ENCODE measurements around the gene DYSF.

DYSF gene

DNA sequence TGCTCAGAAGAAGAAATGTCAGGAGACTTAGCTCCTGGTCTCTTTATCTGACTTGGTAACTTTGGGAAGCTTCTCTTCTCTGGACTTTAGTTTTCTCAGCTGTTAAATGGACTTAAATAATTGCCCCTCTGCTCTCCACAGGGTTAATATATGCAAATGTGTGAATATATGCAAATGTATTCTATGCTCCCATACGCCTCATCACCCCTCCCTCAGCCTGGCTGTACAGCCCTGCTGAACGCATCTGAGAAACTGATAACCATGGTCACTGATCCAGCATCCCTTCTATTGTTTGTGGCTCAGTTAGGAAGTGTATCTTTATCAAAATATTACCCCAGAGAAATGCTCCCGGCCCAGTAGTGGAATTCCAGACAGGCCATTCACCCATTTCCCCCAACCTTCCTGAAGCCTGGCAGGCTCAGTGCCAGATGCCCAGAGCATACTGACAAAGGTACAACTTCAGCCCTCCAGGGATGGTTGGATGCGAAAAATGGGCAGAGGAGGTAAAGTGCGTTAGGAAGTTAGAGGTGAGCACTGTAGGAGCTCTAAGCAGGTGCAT, 103.4 kb downstream of the DYSF start:
- TF ChIP-seq FOXP2 (optimal IDR thresholded peaks at IDR 0.05; ENCODE audit: borderline replicate concordance, extremely low read depth, extremely low read length, insufficient read depth) = no peak
- TF ChIP-seq POLR2AphosphoS5 (IDR thresholded peaks at IDR 0.05; ENCODE audit: low read depth, low read length) = no peak
- TF ChIP-seq SIN3A (IDR thresholded peaks at IDR 0.05; ENCODE audit: borderline replicate concordance, insufficient read depth, low read length) = no peak
- TF ChIP-seq, protein P1, sequence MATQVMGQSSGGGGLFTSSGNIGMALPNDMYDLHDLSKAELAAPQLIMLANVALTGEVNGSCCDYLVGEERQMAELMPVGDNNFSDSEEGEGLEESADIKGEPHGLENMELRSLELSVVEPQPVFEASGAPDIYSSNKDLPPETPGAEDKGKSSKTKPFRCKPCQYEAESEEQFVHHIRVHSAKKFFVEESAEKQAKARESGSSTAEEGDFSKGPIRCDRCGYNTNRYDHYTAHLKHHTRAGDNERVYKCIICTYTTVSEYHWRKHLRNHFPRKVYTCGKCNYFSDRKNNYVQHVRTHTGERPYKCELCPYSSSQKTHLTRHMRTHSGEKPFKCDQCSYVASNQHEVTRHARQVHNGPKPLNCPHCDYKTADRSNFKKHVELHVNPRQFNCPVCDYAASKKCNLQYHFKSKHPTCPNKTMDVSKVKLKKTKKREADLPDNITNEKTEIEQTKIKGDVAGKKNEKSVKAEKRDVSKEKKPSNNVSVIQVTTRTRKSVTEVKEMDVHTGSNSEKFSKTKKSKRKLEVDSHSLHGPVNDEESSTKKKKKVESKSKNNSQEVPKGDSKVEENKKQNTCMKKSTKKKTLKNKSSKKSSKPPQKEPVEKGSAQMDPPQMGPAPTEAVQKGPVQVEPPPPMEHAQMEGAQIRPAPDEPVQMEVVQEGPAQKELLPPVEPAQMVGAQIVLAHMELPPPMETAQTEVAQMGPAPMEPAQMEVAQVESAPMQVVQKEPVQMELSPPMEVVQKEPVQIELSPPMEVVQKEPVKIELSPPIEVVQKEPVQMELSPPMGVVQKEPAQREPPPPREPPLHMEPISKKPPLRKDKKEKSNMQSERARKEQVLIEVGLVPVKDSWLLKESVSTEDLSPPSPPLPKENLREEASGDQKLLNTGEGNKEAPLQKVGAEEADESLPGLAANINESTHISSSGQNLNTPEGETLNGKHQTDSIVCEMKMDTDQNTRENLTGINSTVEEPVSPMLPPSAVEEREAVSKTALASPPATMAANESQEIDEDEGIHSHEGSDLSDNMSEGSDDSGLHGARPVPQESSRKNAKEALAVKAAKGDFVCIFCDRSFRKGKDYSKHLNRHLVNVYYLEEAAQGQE (IDR thresholded peaks at IDR 0.05; ENCODE audit: insufficient read depth in 1 of 2, low read depth in 2 of 2, low read length in 2 of 2) = no peak
- no peak for TF ChIP-seq TAF1 (IDR thresholded peaks at IDR 0.05; ENCODE audit: borderline replicate concordance, insufficient read depth, low read length)

DNA sequence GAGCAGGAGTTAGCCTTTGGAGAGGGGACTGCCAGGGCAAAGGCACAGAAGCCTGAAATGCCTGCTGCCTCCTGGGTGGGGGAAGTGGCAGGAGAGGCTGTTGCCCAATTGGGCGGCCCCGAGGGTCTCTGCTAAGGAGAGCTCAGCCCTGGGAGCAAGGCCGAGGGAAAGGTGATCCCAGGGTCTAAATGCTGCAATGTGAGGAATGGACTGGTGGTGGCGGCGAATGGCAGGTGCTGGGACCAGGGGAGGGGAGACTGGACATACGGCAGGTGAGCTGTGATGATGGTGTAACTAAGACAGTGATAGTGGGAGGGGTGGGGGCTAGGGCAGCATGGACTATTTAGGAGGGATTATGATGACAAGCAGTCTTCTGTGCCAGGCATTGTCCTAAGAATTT, 104.0 kb downstream of the DYSF start:
- TF ChIP-seq TAF1 (IDR thresholded peaks at IDR 0.05; ENCODE audit: borderline replicate concordance, insufficient read depth, low read length) (no peak), SIN3A (IDR thresholded peaks at IDR 0.05; ENCODE audit: borderline replicate concordance, insufficient read depth, low read length) (no peak), FOXP2 (optimal IDR thresholded peaks at IDR 0.05; ENCODE audit: borderline replicate concordance, extremely low read depth, extremely low read length, insufficient read depth) (no peak), POLR2AphosphoS5 (IDR thresholded peaks at IDR 0.05; ENCODE audit: low read depth, low read length) (no peak)
- TF ChIP-seq, protein P1 (IDR thresholded peaks at IDR 0.05; ENCODE audit: insufficient read depth in 1 of 2, low read depth in 2 of 2, low read length in 2 of 2) = no peak

DNA sequence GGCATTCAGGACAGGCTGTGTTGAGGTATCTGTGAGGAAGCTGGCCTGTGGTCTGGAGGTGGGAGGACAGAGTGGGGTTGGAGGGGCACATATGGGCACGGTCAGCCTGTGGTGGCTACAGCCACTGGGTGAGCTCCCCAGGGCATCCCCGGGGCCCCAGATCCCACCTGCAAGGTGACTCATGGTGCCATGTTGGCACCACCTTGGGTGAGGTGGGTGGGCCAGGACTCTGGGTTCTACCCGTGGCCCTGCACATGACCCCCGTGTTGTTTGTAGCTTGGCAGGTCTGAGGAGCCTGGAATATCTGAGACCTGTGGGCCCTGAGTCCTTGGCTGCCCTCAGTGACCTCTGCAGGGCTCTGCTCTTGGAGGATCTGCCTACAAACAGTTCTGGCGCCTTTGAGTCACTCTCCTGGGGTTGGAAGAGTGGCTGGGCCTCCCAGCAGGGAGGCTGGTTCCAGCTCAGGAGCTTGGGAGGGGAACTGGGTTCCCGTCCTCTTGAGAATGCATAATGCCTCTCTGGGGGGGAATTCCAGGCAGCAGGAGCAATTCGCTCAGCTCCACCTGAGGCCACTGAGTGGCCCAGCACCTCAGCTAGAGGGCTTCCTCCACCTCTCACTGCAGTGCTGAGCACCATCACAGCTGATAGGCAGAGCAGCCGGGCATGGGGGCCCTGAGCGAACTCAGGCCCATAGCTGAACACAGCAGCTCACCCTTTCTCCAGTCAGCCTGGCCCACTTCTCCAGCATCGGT, 105.1 kb downstream of the DYSF start:
- TF ChIP-seq FOXP2 (optimal IDR thresholded peaks at IDR 0.05; ENCODE audit: borderline replicate concordance, extremely low read depth, extremely low read length, insufficient read depth) = no peak
- TF ChIP-seq, protein P1 (IDR thresholded peaks at IDR 0.05; ENCODE audit: insufficient read depth in 1 of 2, low read depth in 2 of 2, low read length in 2 of 2) = no peak
- TF ChIP-seq TAF1 (IDR thresholded peaks at IDR 0.05; ENCODE audit: borderline replicate concordance, insufficient read depth, low read length) = no peak
- no peak for TF ChIP-seq POLR2AphosphoS5 (IDR thresholded peaks at IDR 0.05; ENCODE audit: low read depth, low read length)
- no peak for TF ChIP-seq SIN3A (IDR thresholded peaks at IDR 0.05; ENCODE audit: borderline replicate concordance, insufficient read depth, low read length)

DNA sequence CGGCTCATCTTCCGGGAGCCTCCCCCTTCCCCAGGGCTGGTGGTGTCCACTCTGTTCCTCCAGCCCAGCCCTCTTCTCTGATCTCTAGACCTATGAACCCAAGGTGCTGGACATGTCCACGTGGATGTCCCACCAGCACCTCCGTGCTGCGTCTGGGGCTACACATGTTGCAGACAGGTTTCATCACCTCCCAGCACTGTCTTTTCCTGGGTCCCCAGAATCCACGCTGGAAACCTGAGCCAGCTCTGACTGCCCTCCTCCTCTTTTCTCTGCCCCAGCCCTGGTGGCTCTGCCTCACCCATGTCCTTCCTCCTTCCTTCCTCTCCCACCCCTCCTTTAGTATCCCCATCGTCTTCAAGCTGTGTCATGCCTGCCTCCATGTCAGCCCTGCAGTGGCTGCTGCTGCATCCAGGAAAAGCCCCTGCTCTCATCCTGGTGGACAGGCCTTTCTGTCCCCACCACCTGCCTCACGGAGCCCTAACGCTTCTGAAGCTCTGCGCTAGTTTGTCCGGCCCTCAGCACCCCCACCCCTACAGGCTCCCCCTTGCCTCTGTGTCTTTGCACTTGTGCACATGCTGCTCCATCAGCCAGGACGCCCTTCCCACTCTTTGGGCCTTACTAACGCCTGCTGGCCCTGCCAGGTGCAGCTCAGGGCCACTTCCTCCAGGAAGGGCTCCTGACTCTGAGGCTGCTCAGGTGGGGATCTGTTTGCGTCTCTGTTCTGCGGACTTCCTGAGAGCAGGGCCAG, 105.9 kb downstream of the DYSF start:
- TF ChIP-seq TAF1 (IDR thresholded peaks at IDR 0.05; ENCODE audit: borderline replicate concordance, insufficient read depth, low read length) (no peak), SIN3A (IDR thresholded peaks at IDR 0.05; ENCODE audit: borderline replicate concordance, insufficient read depth, low read length) (no peak), FOXP2 (optimal IDR thresholded peaks at IDR 0.05; ENCODE audit: borderline replicate concordance, extremely low read depth, extremely low read length, insufficient read depth) (no peak), POLR2AphosphoS5 (IDR thresholded peaks at IDR 0.05; ENCODE audit: low read depth, low read length) (no peak)
- TF ChIP-seq, protein P1 (IDR thresholded peaks at IDR 0.05; ENCODE audit: insufficient read depth in 1 of 2, low read depth in 2 of 2, low read length in 2 of 2) = no peak

Data from PFSK-1 (cell line).